ENCODE measurements around the gene ARFIP1. TPM values are rescaled to one million over a fixed set of nuclear protein-coding genes. Genes with fewer than 3 reads are reported as not detected.
A peak's percentile ranks its signal among the peaks of the same experiment; 100 is the strongest.
"Not testable (repeated sequence)": the region's sequence is repeated elsewhere in the genome, so short reads cannot be mapped to it uniquely, and the experiment has no call there.

ARFIP1 gene
- total RNA-seq, 1 donor from 2014 or later = 41.6 TPM

DNA sequence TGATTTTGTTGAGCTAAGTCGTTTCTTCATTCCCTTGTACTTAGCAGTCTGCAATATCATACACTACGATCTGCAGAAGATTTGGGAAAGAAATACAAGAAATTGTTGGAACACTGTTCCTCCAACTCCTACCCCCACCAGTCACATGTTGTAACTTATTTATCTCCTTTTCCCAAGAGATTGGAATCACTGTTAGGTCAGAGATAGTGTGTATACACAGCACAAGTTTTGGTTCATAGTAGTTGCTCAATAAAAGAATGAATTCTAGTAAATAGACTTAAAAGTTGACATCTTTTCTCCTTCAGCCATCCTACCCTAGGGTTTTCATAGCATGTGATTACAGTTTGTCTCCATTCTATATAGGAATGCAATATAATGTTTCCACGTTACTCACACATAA is 68.8 kb downstream of the ARFIP1 start:
- DNase-seq (ENCODE audit: low spot score) = no peak
- Mint-ChIP-seq H3K27me3 (ENCODE audit: unreplicated experiment) (peaks cover 2% of the 10 kb centered on the region), H3K4me1 (ENCODE audit: unreplicated experiment) (peaks cover 23% of the 10 kb centered on the region), H3K9me3 (ENCODE audit: unreplicated experiment) (peaks cover 5% of the 10 kb centered on the region), H3K27ac (ENCODE audit: unreplicated experiment) (no peak overlapping the region), H3K36me3 (ENCODE audit: low read depth, unreplicated experiment) (peaks cover 9% of the 10 kb centered on the region), H3K4me3 (ENCODE audit: unreplicated experiment) (no peak overlapping the region)
- TF ChIP-seq, protein P1, sequence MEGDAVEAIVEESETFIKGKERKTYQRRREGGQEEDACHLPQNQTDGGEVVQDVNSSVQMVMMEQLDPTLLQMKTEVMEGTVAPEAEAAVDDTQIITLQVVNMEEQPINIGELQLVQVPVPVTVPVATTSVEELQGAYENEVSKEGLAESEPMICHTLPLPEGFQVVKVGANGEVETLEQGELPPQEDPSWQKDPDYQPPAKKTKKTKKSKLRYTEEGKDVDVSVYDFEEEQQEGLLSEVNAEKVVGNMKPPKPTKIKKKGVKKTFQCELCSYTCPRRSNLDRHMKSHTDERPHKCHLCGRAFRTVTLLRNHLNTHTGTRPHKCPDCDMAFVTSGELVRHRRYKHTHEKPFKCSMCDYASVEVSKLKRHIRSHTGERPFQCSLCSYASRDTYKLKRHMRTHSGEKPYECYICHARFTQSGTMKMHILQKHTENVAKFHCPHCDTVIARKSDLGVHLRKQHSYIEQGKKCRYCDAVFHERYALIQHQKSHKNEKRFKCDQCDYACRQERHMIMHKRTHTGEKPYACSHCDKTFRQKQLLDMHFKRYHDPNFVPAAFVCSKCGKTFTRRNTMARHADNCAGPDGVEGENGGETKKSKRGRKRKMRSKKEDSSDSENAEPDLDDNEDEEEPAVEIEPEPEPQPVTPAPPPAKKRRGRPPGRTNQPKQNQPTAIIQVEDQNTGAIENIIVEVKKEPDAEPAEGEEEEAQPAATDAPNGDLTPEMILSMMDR (IDR thresholded peaks at IDR 0.05; ENCODE audit: unreplicated experiment) = no peak

DNA sequence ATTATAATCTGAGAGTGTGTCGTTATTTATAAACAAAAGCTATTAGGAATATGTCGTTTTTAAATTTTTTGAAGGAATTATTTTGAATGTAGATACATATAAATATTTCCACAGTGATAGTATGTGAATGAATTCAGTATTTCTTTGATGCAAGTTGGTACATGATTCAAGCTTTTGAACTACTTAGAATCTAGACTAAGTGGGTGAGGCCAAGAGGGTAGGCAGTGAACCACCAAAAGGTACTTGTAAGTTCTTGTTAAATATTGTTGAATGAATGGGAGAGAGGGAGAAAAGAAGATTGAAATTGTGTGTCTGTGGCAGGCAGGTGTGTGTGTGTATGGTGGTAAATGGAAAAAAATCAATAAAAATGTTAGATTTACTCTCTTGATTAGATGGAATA is 69.6 kb downstream of the ARFIP1 start:
- Mint-ChIP-seq H3K36me3 (ENCODE audit: low read depth, unreplicated experiment) (peaks cover 12% of the 10 kb centered on the region), H3K27ac (ENCODE audit: unreplicated experiment) (peak overlapping the region; percentile 6), H3K4me1 (ENCODE audit: unreplicated experiment) (peaks cover 23% of the 10 kb centered on the region), H3K9me3 (ENCODE audit: unreplicated experiment) (peaks cover 5% of the 10 kb centered on the region), H3K4me3 (ENCODE audit: unreplicated experiment) (no peak overlapping the region), H3K27me3 (ENCODE audit: unreplicated experiment) (peaks cover 2% of the 10 kb centered on the region)
- TF ChIP-seq, protein P1 (IDR thresholded peaks at IDR 0.05; ENCODE audit: unreplicated experiment) = no peak
- DNase-seq (ENCODE audit: low spot score) = no peak

DNA sequence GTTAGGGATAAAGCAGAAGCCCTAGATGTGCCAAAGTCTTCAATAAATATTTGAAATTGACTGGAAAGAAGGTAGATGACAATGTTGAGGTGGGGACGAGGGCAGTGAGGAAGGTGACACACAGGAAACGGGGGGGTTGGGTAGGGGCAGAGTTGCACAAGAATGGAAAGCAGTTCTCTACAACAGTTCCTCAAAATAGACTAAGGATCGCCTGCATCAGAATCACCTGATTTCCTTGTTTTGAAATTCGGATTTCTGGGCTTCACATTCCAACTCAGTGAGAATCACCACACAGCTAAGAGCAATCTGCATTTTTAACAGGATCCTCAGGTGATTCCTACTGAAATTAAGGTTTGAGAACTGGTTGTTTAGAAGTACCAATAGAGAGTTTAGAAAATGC is 70.6 kb downstream of the ARFIP1 start:
- Mint-ChIP-seq H3K36me3 (ENCODE audit: low read depth, unreplicated experiment) (peaks cover 14% of the 10 kb centered on the region), H3K27ac (ENCODE audit: unreplicated experiment) (peak overlapping the region; percentile 84), H3K4me1 (ENCODE audit: unreplicated experiment) (peaks cover 23% of the 10 kb centered on the region), H3K9me3 (ENCODE audit: unreplicated experiment) (peaks cover 5% of the 10 kb centered on the region), H3K4me3 (ENCODE audit: unreplicated experiment) (no peak overlapping the region), H3K27me3 (ENCODE audit: unreplicated experiment) (peaks cover 2% of the 10 kb centered on the region)
- peak; percentile 8 for DNase-seq (ENCODE audit: low spot score)
- TF ChIP-seq, protein P1 (IDR thresholded peaks at IDR 0.05; ENCODE audit: unreplicated experiment) = no peak

DNA sequence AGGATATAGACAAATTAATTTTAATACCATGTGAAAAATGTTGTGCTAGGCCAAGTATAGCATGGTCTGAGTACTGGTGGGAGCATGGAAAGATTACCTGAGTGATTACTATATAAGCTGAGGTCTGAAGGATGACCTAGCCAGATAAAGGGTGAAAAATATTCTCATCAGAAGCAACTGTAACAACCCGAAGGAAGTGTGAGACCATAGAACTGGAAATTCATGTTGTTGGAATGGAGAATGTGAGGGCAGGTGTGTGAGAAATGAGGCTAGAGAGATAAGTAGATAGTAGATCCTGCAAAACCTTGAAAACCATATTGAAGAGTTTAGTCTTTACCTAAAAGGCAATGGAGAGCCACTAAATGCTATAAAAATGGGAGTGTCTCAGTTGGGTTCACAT is 71.5 kb downstream of the ARFIP1 start:
- TF ChIP-seq, protein P1 (IDR thresholded peaks at IDR 0.05; ENCODE audit: unreplicated experiment) = no peak
- H3K4me1 Mint-ChIP-seq (ENCODE audit: unreplicated experiment) = peaks cover 23% of the 10 kb centered on the region
- H3K27ac Mint-ChIP-seq (ENCODE audit: unreplicated experiment) = peak overlapping the region; percentile 22
- H3K36me3 Mint-ChIP-seq (ENCODE audit: low read depth, unreplicated experiment) = peaks cover 14% of the 10 kb centered on the region
- DNase-seq (ENCODE audit: low spot score) = no peak
- H3K4me3 Mint-ChIP-seq (ENCODE audit: unreplicated experiment) = no peak overlapping the region
- H3K9me3 Mint-ChIP-seq (ENCODE audit: unreplicated experiment) = peaks cover 5% of the 10 kb centered on the region
- H3K27me3 Mint-ChIP-seq (ENCODE audit: unreplicated experiment) = peaks cover 2% of the 10 kb centered on the region

DNA sequence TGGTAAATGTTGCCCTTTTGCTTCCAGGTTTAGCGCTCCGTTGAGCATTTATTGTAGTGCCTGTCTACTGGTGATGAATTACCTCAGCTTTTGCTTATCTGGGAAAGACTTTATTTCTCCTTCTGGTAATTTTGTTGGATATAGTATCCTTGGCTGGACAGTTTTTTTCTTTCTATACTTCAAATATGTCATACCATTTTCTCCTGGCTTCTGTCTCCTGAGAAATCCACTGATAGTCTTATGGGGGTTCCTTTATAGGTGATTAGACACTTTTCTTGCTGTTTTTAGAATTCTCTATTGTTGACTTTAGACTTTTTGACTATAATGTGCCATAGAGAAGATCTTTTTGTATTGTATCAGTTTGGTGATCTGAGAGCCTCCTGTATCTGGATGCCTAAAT is 73.5 kb downstream of the ARFIP1 start:
- no peak overlapping the region for H3K4me3 Mint-ChIP-seq (ENCODE audit: unreplicated experiment)
- peaks cover 2% of the 10 kb centered on the region for H3K27me3 Mint-ChIP-seq (ENCODE audit: unreplicated experiment)
- TF ChIP-seq, protein P1 (IDR thresholded peaks at IDR 0.05; ENCODE audit: unreplicated experiment) = no peak
- DNase-seq (ENCODE audit: low spot score) = no peak
- H3K4me1 Mint-ChIP-seq (ENCODE audit: unreplicated experiment) = peaks cover 21% of the 10 kb centered on the region
- peaks cover 5% of the 10 kb centered on the region for H3K9me3 Mint-ChIP-seq (ENCODE audit: unreplicated experiment)
- H3K36me3 Mint-ChIP-seq (ENCODE audit: low read depth, unreplicated experiment) = peaks cover 14% of the 10 kb centered on the region
- no peak overlapping the region for H3K27ac Mint-ChIP-seq (ENCODE audit: unreplicated experiment)

DNA sequence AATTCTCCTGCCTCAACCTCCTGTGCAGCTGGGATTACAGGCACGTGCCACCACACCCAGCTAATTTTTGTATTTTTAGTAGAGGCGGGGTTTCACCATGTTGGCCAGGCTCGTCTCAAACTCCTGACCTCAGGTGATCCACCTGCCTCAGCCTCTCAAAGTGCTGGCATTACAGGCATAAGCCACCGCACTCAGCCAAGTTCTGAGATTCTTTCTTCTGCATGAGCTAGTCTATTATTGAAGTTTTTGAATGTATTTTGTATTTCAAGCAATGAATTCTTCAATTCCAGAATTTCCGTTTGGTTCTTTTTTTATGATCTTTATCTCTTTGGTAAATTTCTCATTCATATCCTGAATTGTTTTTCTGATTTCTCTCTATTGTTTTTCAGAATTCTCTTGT is 74.3 kb downstream of the ARFIP1 start:
- DNase-seq (ENCODE audit: low spot score); H3K27ac Mint-ChIP-seq (ENCODE audit: unreplicated experiment); H3K4me3 Mint-ChIP-seq (ENCODE audit: unreplicated experiment); H3K27me3 Mint-ChIP-seq (ENCODE audit: unreplicated experiment); H3K9me3 Mint-ChIP-seq (ENCODE audit: unreplicated experiment): not testable (repeated sequence)
- Mint-ChIP-seq H3K4me1 (ENCODE audit: unreplicated experiment) (peaks cover 21% of the 10 kb centered on the region), H3K36me3 (ENCODE audit: low read depth, unreplicated experiment) (peaks cover 14% of the 10 kb centered on the region)
